Tibial nerve (tissue), 3 donors: ENCODE measurements around the gene PLA2G2F.

Experiments
- POLR2A ChIP-seq, 2 donors: fragments of 450-650 bp; IDR thresholded peaks; one replicate each; pipeline ENCODE4 v1.6.1; 2017; ENCODE audit warnings: antibody characterized with exemption in 2 of 2, mild to moderate bottlenecking in 2 of 2, moderate library complexity in 2 of 2
- TF ChIP-seq, protein P1 (sequence below), 5 experiments: fragments of 200-600 bp in 3 of 5; fragments of 450-650 bp in 2 of 5; sonication (generic) in 3 of 5; IDR thresholded peaks; one replicate each; pipeline ENCODE4 v1.5.1; 2016 to 2019; ENCODE audit warnings: antibody characterized with exemption in 5 of 5, mild to moderate bottlenecking in 3 of 5, moderate library complexity in 2 of 5

DNA sequence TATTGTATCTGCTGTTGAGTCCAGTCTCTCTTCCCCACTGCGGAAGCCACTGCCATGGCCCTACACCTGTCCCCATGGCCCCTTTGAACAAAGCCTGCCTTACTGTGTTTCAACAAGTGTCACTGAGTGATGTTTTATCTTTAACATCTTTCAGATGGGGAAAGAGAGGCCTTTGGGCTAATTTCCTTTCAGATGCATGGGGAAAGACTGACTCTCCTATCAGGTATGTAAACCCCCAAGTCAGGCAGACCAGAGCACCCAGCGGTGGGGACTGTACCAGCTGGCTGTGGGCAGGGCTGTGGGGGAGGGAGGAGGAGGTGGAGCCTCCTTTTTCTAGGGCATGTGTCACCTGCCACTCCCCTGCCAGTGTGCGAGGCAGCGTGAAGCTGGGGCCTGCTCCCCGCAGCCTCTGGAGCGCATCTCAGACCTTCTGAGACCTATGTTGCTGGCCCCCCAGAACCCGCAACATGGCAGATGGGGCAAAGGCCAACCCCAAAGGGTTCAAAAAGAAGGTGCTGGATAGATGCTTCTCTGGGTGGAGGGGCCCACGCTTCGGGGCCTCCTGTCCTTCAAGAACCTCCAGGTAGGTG is at the start of gene PLA2G2F:
- TF ChIP-seq, protein P1, sequence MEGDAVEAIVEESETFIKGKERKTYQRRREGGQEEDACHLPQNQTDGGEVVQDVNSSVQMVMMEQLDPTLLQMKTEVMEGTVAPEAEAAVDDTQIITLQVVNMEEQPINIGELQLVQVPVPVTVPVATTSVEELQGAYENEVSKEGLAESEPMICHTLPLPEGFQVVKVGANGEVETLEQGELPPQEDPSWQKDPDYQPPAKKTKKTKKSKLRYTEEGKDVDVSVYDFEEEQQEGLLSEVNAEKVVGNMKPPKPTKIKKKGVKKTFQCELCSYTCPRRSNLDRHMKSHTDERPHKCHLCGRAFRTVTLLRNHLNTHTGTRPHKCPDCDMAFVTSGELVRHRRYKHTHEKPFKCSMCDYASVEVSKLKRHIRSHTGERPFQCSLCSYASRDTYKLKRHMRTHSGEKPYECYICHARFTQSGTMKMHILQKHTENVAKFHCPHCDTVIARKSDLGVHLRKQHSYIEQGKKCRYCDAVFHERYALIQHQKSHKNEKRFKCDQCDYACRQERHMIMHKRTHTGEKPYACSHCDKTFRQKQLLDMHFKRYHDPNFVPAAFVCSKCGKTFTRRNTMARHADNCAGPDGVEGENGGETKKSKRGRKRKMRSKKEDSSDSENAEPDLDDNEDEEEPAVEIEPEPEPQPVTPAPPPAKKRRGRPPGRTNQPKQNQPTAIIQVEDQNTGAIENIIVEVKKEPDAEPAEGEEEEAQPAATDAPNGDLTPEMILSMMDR (IDR thresholded peaks at IDR 0.05): no peak
- TF ChIP-seq POLR2A (IDR thresholded peaks at IDR 0.05): no peak
